ENCODE measurements around the gene SLC15A2.

The SLC15A2 gene

DNA sequence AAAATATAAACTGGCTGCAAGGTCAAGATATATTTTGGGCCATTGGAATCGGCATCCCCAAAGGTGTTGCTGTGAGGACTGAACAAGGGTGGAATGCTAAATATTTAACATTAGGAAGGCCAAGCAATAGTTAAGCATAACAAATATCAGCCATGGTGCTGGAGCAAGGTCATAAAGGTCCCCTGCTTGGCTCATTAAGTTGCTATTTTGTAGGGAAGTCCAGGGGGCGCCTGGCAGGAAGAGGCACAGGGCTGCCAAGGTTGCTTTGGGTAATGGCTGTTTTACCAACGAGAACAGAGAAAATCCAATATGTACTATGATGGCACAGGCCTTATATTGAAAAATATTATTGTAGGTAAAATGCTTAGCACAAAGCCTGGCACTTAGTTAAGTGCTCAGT is 62.2 kb downstream of the SLC15A2 start:
- Mint-ChIP-seq H3K4me3 (no peak overlapping the region), H3K4me1 (ENCODE audit: low read depth) (no peaks in the 10 kb centered on the region), H3K36me3 (peaks cover 15% of the 10 kb centered on the region), H3K27me3 (no peaks in the 10 kb centered on the region), H3K27ac (no peak overlapping the region), H3K9me3 (ENCODE audit: low read depth) (peaks cover 14% of the 10 kb centered on the region)

DNA sequence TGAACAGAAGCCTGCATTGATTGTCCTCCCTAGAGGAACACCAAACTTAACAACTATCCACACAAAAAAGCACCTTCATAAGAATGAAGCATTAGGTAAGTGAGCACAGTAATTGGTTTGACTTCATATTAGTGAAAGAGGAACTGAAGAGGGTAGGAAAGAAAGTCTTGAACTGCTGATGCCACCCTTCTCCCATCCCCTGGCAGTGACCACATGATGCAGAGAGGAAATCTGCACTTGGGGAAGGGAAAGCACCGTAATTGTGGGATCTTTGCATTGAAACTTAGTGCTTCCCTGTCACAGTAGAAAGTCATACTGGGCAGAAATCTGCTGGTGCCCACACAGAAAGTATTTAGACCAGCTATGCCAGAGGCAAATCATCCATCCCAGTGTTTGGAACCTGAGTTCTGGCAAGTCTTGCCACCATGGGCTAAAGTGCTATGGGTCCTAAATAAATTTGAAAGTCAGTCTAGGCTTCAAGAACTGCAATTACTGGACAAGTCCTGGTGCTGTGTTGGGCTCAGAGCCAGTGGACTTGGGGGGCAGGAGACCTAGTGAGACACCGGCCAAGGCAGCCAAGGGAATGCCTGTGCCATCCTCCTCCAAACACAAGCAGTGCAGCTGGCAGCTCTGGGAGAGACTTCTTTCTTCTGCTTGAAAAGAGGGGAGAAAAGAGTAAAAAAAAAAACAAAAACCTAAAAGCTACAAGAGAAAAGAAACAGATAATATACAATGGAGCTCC is 63.6 kb downstream of the SLC15A2 start:
- Mint-ChIP-seq H3K36me3 (peaks cover 11% of the 10 kb centered on the region), H3K9me3 (ENCODE audit: low read depth) (peaks cover 9% of the 10 kb centered on the region), H3K27ac (no peak overlapping the region), H3K4me3 (no peak overlapping the region), H3K27me3 (peaks cover 2% of the 10 kb centered on the region), H3K4me1 (ENCODE audit: low read depth) (no peaks in the 10 kb centered on the region)

DNA sequence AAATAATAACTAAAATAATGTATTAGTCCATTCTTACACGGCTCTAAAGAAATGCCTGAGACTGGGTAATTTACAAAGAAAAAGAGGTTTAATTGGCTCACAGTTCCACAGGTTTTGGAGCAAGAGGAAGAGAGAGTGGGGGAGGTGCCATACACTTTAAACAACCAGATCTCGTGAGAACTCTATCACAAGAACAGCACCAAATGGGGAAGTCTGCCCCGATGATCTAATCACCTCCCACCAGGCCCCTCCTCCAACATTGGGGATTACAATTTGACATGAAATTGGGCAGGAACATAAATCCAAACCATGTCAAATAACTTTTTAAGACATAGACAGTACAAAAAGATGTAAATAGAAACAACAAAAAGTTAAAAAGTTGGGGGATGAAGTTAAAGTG is 64.6 kb downstream of the SLC15A2 start:
- Mint-ChIP-seq H3K36me3 (peaks cover 11% of the 10 kb centered on the region), H3K4me3 (no peak overlapping the region), H3K27ac (no peak overlapping the region), H3K9me3 (ENCODE audit: low read depth) (peaks cover 9% of the 10 kb centered on the region), H3K27me3 (peaks cover 2% of the 10 kb centered on the region), H3K4me1 (ENCODE audit: low read depth) (no peaks in the 10 kb centered on the region)

DNA sequence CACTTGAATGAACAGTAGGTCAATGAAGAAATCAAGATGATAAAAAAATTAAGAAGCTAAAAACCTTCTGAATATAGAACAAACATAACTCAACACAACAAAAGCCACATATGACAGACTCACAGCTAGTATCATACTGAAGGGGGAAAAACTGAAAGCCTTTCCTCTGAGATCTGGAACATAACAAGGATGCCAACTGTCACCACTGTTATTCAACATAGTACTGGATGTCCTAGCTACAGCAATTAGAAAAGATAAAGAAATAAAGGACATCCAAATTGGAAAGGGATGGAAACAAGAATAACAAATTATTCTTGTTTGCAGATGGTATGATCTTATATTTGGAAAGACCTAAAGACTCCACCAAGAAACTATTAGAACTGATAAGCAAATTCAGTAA is 67.1 kb downstream of the SLC15A2 start:
- peaks cover 9% of the 10 kb centered on the region for H3K9me3 Mint-ChIP-seq (ENCODE audit: low read depth)
- H3K27ac Mint-ChIP-seq, result no peak overlapping the region
- H3K27me3 Mint-ChIP-seq, result peaks cover 2% of the 10 kb centered on the region
- no peak overlapping the region for H3K4me3 Mint-ChIP-seq
- H3K36me3 Mint-ChIP-seq, result peaks cover 2% of the 10 kb centered on the region
- no peaks in the 10 kb centered on the region for H3K4me1 Mint-ChIP-seq (ENCODE audit: low read depth)

DNA sequence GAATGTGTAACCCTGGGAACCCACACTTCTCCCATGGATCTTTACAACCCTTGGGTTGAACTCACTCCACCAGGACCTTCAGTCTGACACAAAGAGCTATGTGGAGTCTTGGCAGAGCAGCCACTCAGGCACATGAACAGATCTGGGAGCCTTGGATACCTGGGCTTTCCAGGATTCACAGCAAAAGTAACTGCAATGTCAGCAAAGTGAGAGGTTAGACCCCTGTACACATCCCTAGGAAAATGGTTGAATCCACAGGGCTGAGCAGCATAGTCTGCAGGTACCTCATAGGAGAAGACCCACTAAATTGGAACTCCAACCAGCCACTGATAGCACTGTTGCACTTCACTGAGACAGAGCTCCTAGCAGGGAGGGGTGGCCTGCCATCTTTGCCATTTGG is 68.2 kb downstream of the SLC15A2 start:
- H3K4me3 Mint-ChIP-seq, result no peak overlapping the region
- peaks cover 2% of the 10 kb centered on the region for H3K36me3 Mint-ChIP-seq
- H3K27me3 Mint-ChIP-seq, result peaks cover 2% of the 10 kb centered on the region
- no peaks in the 10 kb centered on the region for H3K4me1 Mint-ChIP-seq (ENCODE audit: low read depth)
- H3K27ac Mint-ChIP-seq, result no peak overlapping the region
- H3K9me3 Mint-ChIP-seq (ENCODE audit: low read depth), result peaks cover 9% of the 10 kb centered on the region

DNA sequence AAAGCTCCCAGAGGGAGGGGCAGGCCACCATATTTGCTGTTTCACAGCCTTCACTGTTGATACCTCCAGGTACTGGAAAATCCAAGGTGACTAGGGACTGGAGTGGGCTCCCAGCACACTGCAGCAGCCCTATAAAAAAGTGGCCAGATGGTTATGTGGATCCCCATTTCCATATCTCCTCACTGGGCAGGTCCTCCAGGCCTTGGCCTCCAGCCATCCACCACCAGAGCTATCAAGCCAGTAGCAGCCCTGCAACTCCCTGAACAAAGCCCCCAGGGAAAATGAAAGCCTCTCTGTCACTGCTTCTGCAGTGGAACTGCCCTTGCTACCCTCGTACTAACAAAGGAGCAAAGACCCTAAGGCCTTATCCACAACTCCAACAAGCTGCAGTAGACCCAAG is 69.4 kb downstream of the SLC15A2 start:
- peaks cover 2% of the 10 kb centered on the region for H3K27me3 Mint-ChIP-seq
- H3K9me3 Mint-ChIP-seq (ENCODE audit: low read depth), result peaks cover 9% of the 10 kb centered on the region
- H3K36me3 Mint-ChIP-seq, result peaks cover 2% of the 10 kb centered on the region
- no peaks in the 10 kb centered on the region for H3K4me1 Mint-ChIP-seq (ENCODE audit: low read depth)
- no peak overlapping the region for H3K4me3 Mint-ChIP-seq
- no peak overlapping the region for H3K27ac Mint-ChIP-seq

DNA sequence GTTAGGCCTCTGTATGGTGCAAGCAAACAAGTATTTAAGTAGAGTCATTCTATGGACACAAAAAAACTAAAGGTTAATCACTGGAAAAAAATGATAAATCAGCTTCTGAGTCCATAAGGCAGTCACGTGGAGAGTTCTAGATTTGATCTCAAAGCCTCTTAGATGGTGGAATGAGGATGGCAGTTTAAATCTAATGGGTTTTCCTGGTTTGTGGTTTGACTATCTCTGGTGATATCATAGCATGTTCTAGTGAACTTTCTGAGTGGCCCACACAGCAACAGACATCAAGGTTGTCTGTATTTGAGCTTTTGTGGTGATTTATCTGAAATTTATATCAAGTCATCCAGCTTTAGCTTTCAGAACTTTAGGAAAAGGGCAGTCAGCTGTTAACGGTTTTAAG is 75.4 kb downstream of the SLC15A2 start:
- H3K4me3 Mint-ChIP-seq, result no peak overlapping the region
- H3K4me1 Mint-ChIP-seq (ENCODE audit: low read depth), result no peaks in the 10 kb centered on the region
- H3K27me3 Mint-ChIP-seq, result no peaks in the 10 kb centered on the region
- H3K9me3 Mint-ChIP-seq (ENCODE audit: low read depth), result no peaks in the 10 kb centered on the region
- H3K27ac Mint-ChIP-seq, result no peak overlapping the region
- H3K36me3 Mint-ChIP-seq, result no peaks in the 10 kb centered on the region

DNA sequence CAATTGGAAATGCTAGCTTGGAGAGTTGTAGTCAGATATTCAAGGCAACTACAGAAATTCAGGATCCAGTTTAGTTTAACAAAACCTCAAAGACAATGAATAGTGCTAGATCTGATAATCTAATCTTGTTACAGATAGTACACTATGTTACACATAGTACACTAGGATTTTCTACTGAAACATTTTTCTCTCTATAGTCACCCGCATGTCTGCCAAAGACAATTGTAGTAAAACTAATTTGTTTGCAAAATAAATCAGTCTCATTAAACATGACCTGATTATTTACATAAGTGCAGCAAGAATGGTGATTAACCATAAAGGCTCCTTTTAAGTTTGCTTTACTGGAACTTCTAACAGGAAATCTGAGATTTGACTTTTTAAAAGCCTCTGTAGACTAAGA is 75.8 kb downstream of the SLC15A2 start:
- no peak overlapping the region for H3K4me3 Mint-ChIP-seq
- H3K27me3 Mint-ChIP-seq, result no peaks in the 10 kb centered on the region
- H3K4me1 Mint-ChIP-seq (ENCODE audit: low read depth), result no peaks in the 10 kb centered on the region
- no peaks in the 10 kb centered on the region for H3K36me3 Mint-ChIP-seq
- H3K9me3 Mint-ChIP-seq (ENCODE audit: low read depth), result peaks cover 2% of the 10 kb centered on the region
- H3K27ac Mint-ChIP-seq, result no peak overlapping the region

DNA sequence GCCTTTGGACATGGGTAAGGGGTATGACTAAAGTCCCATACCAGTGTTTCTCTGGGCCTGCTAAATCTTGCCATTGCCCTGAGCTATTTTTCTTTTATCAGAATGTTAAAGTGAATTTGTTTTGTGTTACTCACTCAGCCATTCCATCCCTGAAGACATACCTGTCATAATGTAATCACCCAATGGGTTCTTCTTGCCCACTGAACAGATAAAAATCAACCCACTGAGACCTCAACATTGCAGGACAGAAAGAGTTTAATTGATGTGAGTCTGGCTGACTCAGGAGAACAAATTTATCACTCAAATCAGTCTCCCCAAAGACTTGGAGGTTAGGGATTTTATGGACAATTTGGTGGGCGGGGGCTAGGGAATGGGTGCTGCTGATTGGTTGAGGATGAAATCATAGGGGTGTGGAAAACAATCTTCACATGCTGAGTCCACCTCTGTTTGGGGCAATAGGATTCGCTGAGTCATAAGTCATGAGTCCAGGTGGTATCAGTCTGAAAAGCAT is 80.5 kb downstream of the SLC15A2 start:
- peaks cover 2% of the 10 kb centered on the region for H3K27me3 Mint-ChIP-seq
- H3K9me3 Mint-ChIP-seq (ENCODE audit: low read depth), result peaks cover 10% of the 10 kb centered on the region

DNA sequence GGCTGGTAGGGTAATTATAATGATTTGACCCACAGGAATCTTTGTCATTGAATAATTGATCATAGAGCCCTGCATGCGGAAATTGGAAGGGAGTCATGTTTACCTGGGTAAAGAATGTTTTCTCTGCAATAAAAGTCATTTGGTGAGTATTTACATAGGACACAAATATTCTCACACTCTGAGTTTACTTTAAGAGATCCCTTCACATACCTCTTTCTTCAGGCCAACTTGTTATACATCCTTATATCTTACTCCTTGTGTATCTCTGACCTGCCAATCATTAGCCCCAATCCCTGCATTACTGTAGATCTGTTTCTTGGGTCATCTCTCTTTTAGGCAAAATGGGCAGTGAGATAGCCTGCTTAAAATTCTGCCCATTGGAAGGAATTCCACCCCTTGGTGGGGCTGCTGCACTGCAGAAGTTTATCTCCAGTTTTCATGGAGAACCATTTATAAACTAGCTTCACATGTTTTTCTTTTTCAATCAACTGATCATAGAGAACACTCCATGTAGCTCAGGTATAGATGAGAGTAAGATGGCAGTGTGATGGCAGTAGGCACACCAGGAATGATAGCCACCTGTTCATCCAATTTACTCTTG is 81.6 kb downstream of the SLC15A2 start:
- Mint-ChIP-seq H3K27ac (no peak overlapping the region), H3K9me3 (ENCODE audit: low read depth) (peaks cover 10% of the 10 kb centered on the region), H3K27me3 (peaks cover 2% of the 10 kb centered on the region), H3K4me3 (no peak overlapping the region), H3K36me3 (peaks cover 2% of the 10 kb centered on the region), H3K4me1 (ENCODE audit: low read depth) (no peaks in the 10 kb centered on the region)

More for the DNA sequence above, 80.5 kb downstream of the SLC15A2 start:
- no peak overlapping the region for H3K27ac Mint-ChIP-seq
- H3K36me3 Mint-ChIP-seq, result peaks cover 2% of the 10 kb centered on the region
- H3K4me3 Mint-ChIP-seq, result no peak overlapping the region
- H3K4me1 Mint-ChIP-seq (ENCODE audit: low read depth), result no peaks in the 10 kb centered on the region

DNA sequence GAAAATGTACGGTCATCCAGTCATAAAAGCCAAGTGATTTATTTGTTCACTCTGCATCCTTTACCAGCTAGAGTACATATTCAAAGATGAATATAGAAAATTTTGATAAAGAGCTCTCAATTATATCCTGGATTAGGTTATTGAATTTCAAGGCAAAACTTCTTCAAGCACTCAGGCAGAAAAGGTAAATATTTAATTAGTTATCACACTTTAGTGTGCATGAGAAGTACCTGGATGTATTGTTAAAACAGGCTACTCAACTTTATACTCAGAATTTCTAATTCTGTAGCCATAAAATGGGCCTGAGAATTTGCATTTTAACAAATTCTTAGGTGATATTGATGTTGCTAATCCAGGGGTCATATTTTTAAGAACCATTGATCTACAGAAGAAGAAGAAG is 82.5 kb downstream of the SLC15A2 start:
- no peaks in the 10 kb centered on the region for H3K4me1 Mint-ChIP-seq (ENCODE audit: low read depth)
- peaks cover 10% of the 10 kb centered on the region for H3K9me3 Mint-ChIP-seq (ENCODE audit: low read depth)
- H3K27me3 Mint-ChIP-seq, result peaks cover 2% of the 10 kb centered on the region
- H3K36me3 Mint-ChIP-seq, result peaks cover 2% of the 10 kb centered on the region
- H3K27ac Mint-ChIP-seq, result no peak overlapping the region
- H3K4me3 Mint-ChIP-seq, result no peak overlapping the region

DNA sequence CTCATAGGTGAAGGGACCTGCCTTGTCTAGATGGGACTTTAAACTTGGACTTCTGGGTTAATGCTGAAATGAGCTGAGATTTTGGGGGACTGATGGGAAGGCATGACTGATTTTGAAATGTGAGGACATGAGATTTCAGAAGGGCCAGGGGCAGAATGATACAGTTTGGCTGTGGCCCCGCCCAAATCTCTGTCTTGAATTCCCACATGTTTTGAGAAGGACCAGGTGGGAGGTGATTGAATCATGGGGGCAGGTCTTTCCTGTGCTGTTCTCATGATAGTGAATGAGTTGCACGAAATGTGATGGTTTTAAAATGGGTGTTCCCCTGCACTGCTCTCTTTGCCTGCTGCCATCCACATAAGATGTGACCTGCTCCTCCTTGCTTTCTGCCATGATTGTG is 85.0 kb downstream of the SLC15A2 start:
- Mint-ChIP-seq H3K4me1 (ENCODE audit: low read depth) (no peaks in the 10 kb centered on the region), H3K27me3 (peaks cover 2% of the 10 kb centered on the region), H3K4me3 (no peak overlapping the region), H3K36me3 (peaks cover 7% of the 10 kb centered on the region), H3K9me3 (ENCODE audit: low read depth) (peaks cover 21% of the 10 kb centered on the region), H3K27ac (no peak overlapping the region)

DNA sequence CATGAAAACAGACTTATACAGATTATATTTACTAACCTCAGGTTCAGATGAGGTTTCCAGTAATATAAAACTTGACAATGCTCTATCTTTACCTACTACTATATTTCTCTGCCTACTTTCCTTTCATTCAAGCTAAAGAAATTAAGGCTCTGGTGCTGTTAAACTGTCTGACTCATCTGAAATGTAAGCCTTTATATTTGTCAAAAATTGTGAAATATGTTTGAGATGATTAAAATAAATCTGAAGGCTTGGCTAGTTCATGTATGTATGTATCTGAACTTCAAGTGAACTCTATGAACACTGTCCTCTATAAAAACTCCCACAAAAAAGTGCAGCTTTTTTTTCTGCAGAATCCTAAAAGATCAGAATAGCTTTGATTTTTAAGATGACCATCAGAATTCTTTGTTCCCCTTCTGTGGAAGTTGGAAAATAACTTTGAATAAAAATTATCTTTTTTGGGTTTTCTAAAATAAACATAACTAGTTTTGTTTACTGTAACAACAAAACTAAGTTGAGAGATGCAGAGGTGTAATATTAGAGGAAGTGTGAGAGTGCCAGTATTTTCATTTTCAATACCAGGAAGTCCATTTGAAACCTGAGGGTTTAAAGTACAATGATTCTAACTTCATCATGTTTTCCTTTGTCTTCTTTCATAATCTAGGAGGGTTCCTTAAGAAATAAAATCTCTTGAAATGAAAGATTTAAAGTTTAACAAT is 85.7 kb downstream of the SLC15A2 start:
- H3K4me1 Mint-ChIP-seq (ENCODE audit: low read depth), result no peaks in the 10 kb centered on the region
- peaks cover 7% of the 10 kb centered on the region for H3K36me3 Mint-ChIP-seq
- peaks cover 25% of the 10 kb centered on the region for H3K9me3 Mint-ChIP-seq (ENCODE audit: low read depth)
- H3K27me3 Mint-ChIP-seq, result peaks cover 4% of the 10 kb centered on the region
- H3K27ac Mint-ChIP-seq, result no peak overlapping the region
- H3K4me3 Mint-ChIP-seq, result no peak overlapping the region

DNA sequence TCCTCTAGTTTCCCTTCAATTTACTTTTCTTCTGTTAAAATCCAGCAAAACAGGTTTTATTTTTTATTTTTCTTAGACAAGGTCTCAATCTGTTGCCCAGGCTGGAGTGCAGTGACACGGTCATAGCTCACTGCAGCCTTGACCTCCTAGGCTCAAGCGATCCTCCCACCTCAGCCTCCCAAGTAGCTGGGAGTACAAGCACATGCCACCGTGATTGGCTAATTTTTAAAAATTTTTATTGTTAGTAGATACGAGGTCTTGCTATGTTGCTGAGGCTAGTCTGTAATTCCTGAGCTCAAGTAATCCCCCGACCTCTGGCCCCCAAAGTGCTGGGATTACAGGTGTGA is 86.2 kb downstream of the SLC15A2 start:
- Mint-ChIP-seq H3K9me3 (ENCODE audit: low read depth) (peaks cover 26% of the 10 kb centered on the region), H3K36me3 (peaks cover 9% of the 10 kb centered on the region), H3K27ac (no peak overlapping the region), H3K27me3 (peaks cover 4% of the 10 kb centered on the region), H3K4me3 (no peak overlapping the region), H3K4me1 (ENCODE audit: low read depth) (no peaks in the 10 kb centered on the region)

DNA sequence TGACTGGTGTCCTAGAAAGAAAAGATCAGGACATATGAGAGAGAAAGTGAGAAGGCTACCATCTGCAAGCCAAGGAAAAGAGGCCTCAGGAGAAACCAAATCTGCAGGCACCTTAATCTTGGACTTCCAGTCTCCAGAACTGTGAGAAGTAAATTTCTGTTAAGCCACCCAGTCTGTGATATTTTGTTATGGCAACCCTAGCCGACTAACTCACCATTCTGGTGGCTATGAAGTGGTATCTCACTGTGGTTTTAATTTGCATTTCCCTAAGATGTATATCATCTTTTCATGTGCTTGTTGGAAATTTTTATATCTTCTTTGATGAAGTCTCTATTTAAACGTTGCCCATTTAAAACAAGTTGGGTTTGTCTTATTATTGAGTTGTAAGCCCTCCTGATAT is 87.3 kb downstream of the SLC15A2 start:
- peaks cover 9% of the 10 kb centered on the region for H3K36me3 Mint-ChIP-seq
- H3K9me3 Mint-ChIP-seq (ENCODE audit: low read depth), result peaks cover 27% of the 10 kb centered on the region
- no peak overlapping the region for H3K4me3 Mint-ChIP-seq
- peaks cover 4% of the 10 kb centered on the region for H3K27me3 Mint-ChIP-seq
- H3K4me1 Mint-ChIP-seq (ENCODE audit: low read depth), result no peaks in the 10 kb centered on the region
- no peak overlapping the region for H3K27ac Mint-ChIP-seq

Measured in activated naive CD8-positive, alpha-beta T cell (primary cell).